IPS-NIHi7 (cell line): Measurements from ENCODE around the gene LRCOL1.
"Not testable (repeated sequence)": the region's sequence is repeated elsewhere in the genome, so short reads cannot be mapped to it uniquely, and the experiment has no call there.

Experiments
- DNase-seq: peaks from one replicate; pipeline ENCODE4 v3.0.0; 2012; ENCODE audit warnings: mixed read lengths; ENCODE audit errors: extremely low spot score

Gene LRCOL1

GRCh38 chr12:132600048-132601032, 10.0 kb downstream of the LRCOL1 start:
- DNase-seq, result peak; percentile 76

- not testable (repeated sequence) for DNase-seq
Observed at GRCh38 chr12:132599502-132599901, 10.9 kb downstream of the LRCOL1 start.

GRCh38 chr12:132597333-132598316, 12.8 kb downstream of the LRCOL1 start:
- DNase-seq, result no peak

GRCh38 chr12:132596016-132596415, 14.4 kb downstream of the LRCOL1 start:
- DNase-seq, result no peak

GRCh38 chr12:132595183-132595582, 15.2 kb downstream of the LRCOL1 start:
- no peak for DNase-seq

GRCh38 chr12:132593938-132594358, 16.4 kb downstream of the LRCOL1 start:
- peak; percentile 88 for DNase-seq

- DNase-seq, result no peak
Observed at GRCh38 chr12:132593521-132593920, 16.9 kb downstream of the LRCOL1 start.

- no peak for DNase-seq
Observed at GRCh38 chr12:132593071-132593470, 17.3 kb downstream of the LRCOL1 start.

GRCh38 chr12:132592282-132592970, 18.0 kb downstream of the LRCOL1 start:
- no peak for DNase-seq

- no peak for DNase-seq
Observed at GRCh38 chr12:132591107-132591935, 19.1 kb downstream of the LRCOL1 start.

- no peak for DNase-seq
Observed at GRCh38 chr12:132588821-132589669, 21.3 kb downstream of the LRCOL1 start.

- no peak for DNase-seq
Observed at GRCh38 chr12:132588319-132588718, 22.1 kb downstream of the LRCOL1 start.

GRCh38 chr12:132587781-132588180, 22.6 kb downstream of the LRCOL1 start:
- no peak for DNase-seq

- DNase-seq, result no peak
Observed at GRCh38 chr12:132586929-132587328, 23.5 kb downstream of the LRCOL1 start.

GRCh38 chr12:132585177-132585576, 25.2 kb downstream of the LRCOL1 start:
- no peak for DNase-seq

GRCh38 chr12:132584429-132584828, 26.0 kb downstream of the LRCOL1 start:
- DNase-seq, result no peak

GRCh38 chr12:132583736-132584135, 26.6 kb downstream of the LRCOL1 start:
- peak; percentile 71 for DNase-seq

GRCh38 chr12:132583411-132583710, 27.0 kb downstream of the LRCOL1 start:
- no peak for DNase-seq

- DNase-seq, result no peak
Observed at GRCh38 chr12:132582582-132583410, 27.6 kb downstream of the LRCOL1 start.
